Gastrocnemius medialis (tissue), 4 donors: ENCODE measurements around the gene GPATCH8. TPM values are rescaled to one million over a fixed set of nuclear protein-coding genes. Genes with fewer than 3 reads are reported as not detected.

ENCODE experiments used
- ATAC-seq, 2 donors: fragments of 150-250 bp; one replicate each; pipeline ENCODE4 v1.9.1; 2016
- DNase-seq, 2 donors: peaks; one replicate each; pipeline ENCODE4 v3.0.0-alpha.2; 2019
- H3K27ac ChIP-seq, 4 donors: fragments of 200-600 bp; sonication (generic); 1 replicate in 1 of 4; 2 replicates in 3 of 4; pipeline ENCODE4 v1.5.1; 2016 to 2018; ENCODE audit warnings: mild to moderate bottlenecking in 2 of 4, moderate library complexity in 1 of 4
- H3K27me3 ChIP-seq, 3 donors: fragments of 200-600 bp; sonication (generic) in 2 of 3; 1 replicate in 1 of 3; 2 replicates in 2 of 3; pipeline versions ENCODE4 v1.5.1 to v1.6.0; 2016 to 2019; ENCODE audit warnings: mild to moderate bottlenecking in 1 of 3, moderate library complexity in 1 of 3
- H3K36me3 ChIP-seq, 2 donors: fragments of 200-600 bp; sonication (generic) in 1 of 2; one replicate each; pipeline ENCODE4 v1.5.1; 2017 to 2018
- H3K4me1 ChIP-seq, 2 donors: fragments of 200-600 bp; sonication (generic) in 1 of 2; one replicate each; pipeline ENCODE4 v1.5.1; 2016 to 2017; ENCODE audit warnings: mild to moderate bottlenecking in 2 of 2
- H3K4me3 ChIP-seq, 4 donors: fragments of 200-600 bp; sonication (generic) in 3 of 4; 1 replicate in 1 of 4; 2 replicates in 3 of 4; pipeline ENCODE4 v1.5.1; 2016 to 2019; ENCODE audit warnings: mild to moderate bottlenecking in 2 of 4
- H3K9me3 ChIP-seq, 3 donors: fragments of 200-600 bp; sonication (generic) in 2 of 3; 1 replicate in 1 of 3; 2 replicates in 2 of 3; pipeline ENCODE4 v1.5.1; 2016 to 2019
- POLR2A ChIP-seq, 2 donors: fragments of 450-650 bp; IDR thresholded peaks; one replicate each; pipeline ENCODE4 v1.6.1; 2017; ENCODE audit warnings: antibody characterized with exemption in 2 of 2, mild to moderate bottlenecking in 2 of 2, moderate library complexity in 2 of 2
- in situ Hi-C, 4 donors: fragments of 200-750 bp; cut with MboI; loops; one replicate each; pipeline versions ENCODE4 v1.15.0 to v1.8.0; 2017; ENCODE audit warnings: low sequenced_read_pairs in 4 of 4
- intact Hi-C: fragments of 100-400 bp; cut with DNase I; formaldehyde crosslinking; loops from one replicate; pipeline ENCODE4 v1.15.1; 2023; ENCODE audit warnings: low total_unique reads
- total RNA-seq, 4 donors: library from RNA; depleted of rRNA; stranded (reverse); fragments of >200 nt; gene quantifications; one replicate each; pipeline versions ENCODE4 v1.1.0 to v1.2.3, GENCODE V29; 2016
- TF ChIP-seq, protein P1 (sequence below), 5 experiments: fragments of 450-650 bp in 3 of 5; fragments of 200-600 bp in 2 of 5; sonication (generic) in 2 of 5; IDR thresholded peaks in 4 of 5; conservative IDR thresholded peaks in 1 of 5; 1 replicate in 4 of 5; 2 replicates in 1 of 5; pipeline ENCODE4 v1.5.1; 2016 to 2019; ENCODE audit warnings: antibody characterized with exemption in 5 of 5, mild to moderate bottlenecking in 3 of 5, moderate library complexity in 3 of 5

The GPATCH8 gene
- total RNA-seq, 4 donors from 2014 or later = 39.9 to 75.1 (median 50.8) TPM

DNA sequence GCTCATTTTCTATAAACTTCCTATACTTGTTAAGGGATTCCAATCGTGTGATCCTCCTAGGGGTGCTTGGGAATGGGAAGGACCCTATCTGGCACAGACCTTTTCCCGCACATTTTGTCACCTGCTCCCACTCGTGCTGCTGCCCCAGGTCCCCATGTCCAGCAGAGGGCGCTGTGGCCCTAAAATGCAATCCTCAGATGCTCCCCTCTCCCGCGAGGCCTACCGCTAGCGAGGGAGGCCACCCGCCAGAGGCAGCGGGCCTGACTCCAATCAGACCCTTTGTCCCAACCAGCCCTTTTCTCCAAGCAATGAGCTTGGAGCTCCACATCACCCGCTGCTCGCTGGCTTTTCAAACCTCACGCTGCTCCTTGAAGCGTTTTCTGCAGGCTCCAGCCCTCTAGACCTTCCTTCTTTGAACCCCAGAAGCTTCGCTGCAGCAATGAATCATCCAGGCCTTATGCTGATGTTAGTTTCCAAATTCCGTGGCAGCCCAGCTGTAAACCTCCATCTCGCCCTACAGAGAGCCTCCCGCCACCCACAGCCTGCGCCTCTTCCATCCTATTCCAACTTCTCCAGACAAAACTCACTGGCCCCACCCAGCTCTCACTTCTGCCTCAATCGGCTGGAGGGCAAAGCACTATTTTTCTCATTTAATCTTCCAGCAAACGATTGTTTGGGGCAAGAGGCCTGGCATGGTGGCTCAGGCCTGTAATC, 30.5 kb upstream of the GPATCH8 start:
- DNase-seq = peak; percentile 58 to 64
- Histone ChIP-seq H3K4me3 (no peak overlapping the region), H3K9me3 (no peaks in the 10 kb centered on the region), H3K36me3 (no peaks in the 10 kb centered on the region), H3K27ac (no peak overlapping the region), H3K27me3 (no peaks in the 10 kb centered on the region), H3K4me1 (no peaks in the 10 kb centered on the region)
- peak; percentile 75 to 84 for ATAC-seq
- intact Hi-C loops (loop anchor here (1.0 kb wide), 1 partner anchor 103 kb away; no protein-coding TSS in a partner anchor), in situ Hi-C loops (loop anchor here in 1 of 4 donors (25.0 kb wide), 1 partner anchor 104 kb away; no protein-coding TSS in a partner anchor)
- TF ChIP-seq, protein P1, sequence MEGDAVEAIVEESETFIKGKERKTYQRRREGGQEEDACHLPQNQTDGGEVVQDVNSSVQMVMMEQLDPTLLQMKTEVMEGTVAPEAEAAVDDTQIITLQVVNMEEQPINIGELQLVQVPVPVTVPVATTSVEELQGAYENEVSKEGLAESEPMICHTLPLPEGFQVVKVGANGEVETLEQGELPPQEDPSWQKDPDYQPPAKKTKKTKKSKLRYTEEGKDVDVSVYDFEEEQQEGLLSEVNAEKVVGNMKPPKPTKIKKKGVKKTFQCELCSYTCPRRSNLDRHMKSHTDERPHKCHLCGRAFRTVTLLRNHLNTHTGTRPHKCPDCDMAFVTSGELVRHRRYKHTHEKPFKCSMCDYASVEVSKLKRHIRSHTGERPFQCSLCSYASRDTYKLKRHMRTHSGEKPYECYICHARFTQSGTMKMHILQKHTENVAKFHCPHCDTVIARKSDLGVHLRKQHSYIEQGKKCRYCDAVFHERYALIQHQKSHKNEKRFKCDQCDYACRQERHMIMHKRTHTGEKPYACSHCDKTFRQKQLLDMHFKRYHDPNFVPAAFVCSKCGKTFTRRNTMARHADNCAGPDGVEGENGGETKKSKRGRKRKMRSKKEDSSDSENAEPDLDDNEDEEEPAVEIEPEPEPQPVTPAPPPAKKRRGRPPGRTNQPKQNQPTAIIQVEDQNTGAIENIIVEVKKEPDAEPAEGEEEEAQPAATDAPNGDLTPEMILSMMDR (IDR thresholded peaks at IDR 0.05 in 4 of 5, conservative IDR thresholded peaks at IDR 0.05 in 1 of 5) = peak; percentile 86 to 92 (median 90)
- TF ChIP-seq POLR2A (IDR thresholded peaks at IDR 0.05) = no peak

DNA sequence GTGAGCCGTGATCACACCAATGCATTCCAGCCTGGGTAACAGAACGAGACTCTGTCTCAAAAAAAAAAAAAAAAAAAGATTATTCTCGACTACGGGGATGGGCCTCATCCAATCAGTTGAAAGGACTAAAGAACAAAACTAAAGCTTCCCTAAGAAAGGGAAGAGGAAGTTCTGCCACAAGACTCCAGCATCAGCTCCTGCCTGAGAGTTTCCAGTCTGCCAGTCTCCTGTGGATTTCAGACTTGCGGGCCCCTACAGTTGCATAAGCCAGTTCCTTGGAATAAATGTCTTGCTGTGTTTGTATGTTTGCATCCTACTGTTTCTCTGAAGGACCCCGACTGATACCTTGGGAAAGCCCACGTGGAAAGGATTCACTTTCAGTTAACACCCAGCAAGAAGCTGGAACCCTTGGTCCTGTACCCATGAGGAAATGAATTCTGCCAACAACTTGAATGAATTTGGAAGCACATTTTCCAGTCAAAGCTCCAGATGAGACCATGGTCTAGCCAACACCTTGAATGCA, 27.8 kb upstream of the GPATCH8 start:
- DNase-seq (no peak), ATAC-seq (no peak)
- Histone ChIP-seq H3K27ac (no peak overlapping the region), H3K9me3 (no peaks in the 10 kb centered on the region), H3K27me3 (no peaks in the 10 kb centered on the region), H3K36me3 (no peaks in the 10 kb centered on the region), H3K4me3 (no peak overlapping the region), H3K4me1 (no peaks in the 10 kb centered on the region)
- intact Hi-C loops = no loop called here
- in situ Hi-C loops = loop anchor here in 1 of 4 donors (25.0 kb wide), 1 partner anchor 106 kb away; no protein-coding TSS in a partner anchor
- TF ChIP-seq, protein P1 (IDR thresholded peaks at IDR 0.05 in 4 of 5, conservative IDR thresholded peaks at IDR 0.05 in 1 of 5) = no peak
- no peak for TF ChIP-seq POLR2A (IDR thresholded peaks at IDR 0.05)

DNA sequence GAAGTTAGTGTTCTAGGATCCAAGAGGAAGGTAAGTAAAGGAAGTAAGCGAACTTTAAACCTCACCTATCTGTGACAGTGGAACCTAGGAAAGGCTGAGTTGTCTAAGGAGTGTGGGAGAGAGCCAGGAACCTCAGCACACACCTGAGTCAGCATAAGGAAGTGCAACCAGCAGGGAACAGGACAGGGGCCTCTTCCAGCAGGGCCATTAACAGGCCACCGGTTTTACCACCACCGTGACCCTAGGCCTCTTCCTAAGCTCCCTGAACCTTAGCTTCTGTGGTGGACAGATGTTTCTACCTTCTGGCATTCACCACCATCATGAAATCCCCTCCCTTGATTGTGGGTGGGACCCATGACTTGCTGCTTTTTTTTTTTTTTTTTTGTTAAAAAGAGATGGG, 26.7 kb upstream of the GPATCH8 start:
- Histone ChIP-seq H3K27me3 (no peaks in the 10 kb centered on the region), H3K9me3 (no peaks in the 10 kb centered on the region), H3K4me1 (no peaks in the 10 kb centered on the region), H3K27ac (no peak overlapping the region), H3K36me3 (no peaks in the 10 kb centered on the region), H3K4me3 (no peak overlapping the region)
- ATAC-seq = no peak
- intact Hi-C loops (no loop called here), in situ Hi-C loops (loop anchor here in 1 of 4 donors (25.0 kb wide), 1 partner anchor 107 kb away; no protein-coding TSS in a partner anchor)
- DNase-seq = no peak
- TF ChIP-seq, protein P1 (IDR thresholded peaks at IDR 0.05 in 4 of 5, conservative IDR thresholded peaks at IDR 0.05 in 1 of 5) = no peak
- no peak for TF ChIP-seq POLR2A (IDR thresholded peaks at IDR 0.05)

DNA sequence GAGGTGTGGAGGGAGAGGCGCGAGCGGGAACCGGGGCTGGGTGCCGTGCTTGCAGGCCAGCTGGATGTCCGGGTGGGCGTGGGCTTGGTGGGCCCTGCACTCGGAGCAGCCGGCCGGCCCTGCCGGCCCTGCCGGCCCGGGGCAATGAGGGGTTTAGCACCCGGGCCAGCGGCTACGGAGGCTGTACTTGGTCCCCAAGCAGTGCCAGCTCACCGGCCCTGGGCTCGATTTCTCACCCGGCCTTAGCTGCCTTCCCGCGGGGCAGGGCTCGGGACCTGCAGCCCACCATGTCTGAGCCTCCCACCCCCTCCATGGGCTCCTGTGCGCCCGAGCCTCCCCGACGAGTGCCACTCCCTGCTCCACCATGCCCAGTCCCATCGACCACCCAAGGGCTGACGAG, 24.7 kb upstream of the GPATCH8 start:
- intact Hi-C loops = no loop called here

More for the DNA sequence above, 24.7 kb upstream of the GPATCH8 start:
- DNase-seq (no peak), ATAC-seq (no peak)
- H3K27ac ChIP-seq = no peak overlapping the region
- no peak overlapping the region for H3K4me3 ChIP-seq
- H3K4me1 ChIP-seq = no peaks in the 10 kb centered on the region
- H3K27me3 ChIP-seq = no peaks in the 10 kb centered on the region
- no peak for TF ChIP-seq POLR2A (IDR thresholded peaks at IDR 0.05)
- TF ChIP-seq, protein P1 (IDR thresholded peaks at IDR 0.05 in 4 of 5, conservative IDR thresholded peaks at IDR 0.05 in 1 of 5) = no peak
- H3K9me3 ChIP-seq = no peaks in the 10 kb centered on the region
- no peaks in the 10 kb centered on the region for H3K36me3 ChIP-seq
- in situ Hi-C loops = loop anchor here in 1 of 4 donors (25.0 kb wide), 1 partner anchor 109 kb away; no protein-coding TSS in a partner anchor
